ENCODE measurements around the gene MFSD8.
"Not testable (repeated sequence)": the region's sequence is repeated elsewhere in the genome, so short reads cannot be mapped to it uniquely, and the experiment has no call there.

Gene MFSD8

DNA sequence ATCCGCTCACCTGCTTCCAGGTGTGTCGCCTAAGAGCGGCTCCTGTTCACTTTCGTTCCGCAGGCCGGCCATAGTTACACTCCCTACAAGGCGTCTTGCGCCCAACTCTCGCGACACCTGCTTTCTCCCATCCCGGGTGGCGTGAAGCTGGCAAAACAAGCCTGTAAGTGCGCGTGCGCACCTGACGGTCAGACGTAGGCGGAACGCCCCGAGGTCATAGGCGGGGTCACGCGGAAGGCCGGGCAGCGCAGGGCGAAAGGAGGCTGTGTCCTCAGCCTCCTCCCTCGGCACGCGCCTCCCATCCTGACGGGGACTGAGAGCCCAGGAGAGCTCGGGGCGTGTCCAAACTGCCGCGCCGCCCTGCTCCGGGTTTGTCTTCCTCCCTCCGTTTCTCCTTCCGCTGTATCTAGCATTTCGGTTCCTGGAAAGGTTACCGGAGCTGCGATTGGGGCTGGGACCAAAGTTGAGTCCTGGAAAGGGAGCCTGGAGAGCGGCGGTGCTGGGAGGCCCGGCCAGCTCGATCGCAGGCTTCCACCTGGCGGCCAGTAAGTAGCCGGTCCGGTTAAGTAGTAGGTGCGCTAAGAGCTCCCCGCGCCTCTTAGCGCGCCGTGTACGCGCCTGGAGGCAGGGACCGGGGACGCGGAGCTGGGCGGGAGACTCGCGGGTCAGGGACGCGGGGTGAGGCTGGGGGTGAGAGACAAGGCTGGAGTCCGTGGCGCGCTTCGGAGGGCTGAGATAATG lies at the start of gene MFSD8, which contains the start of gene ABHD18:
TSS of gene MFSD8 (minus strand) at position 112 of the 741 bp plus-strand sequence. CDS start at position 72, 40 bp downstream.
TSS of gene ABHD18 (plus strand) at position 345 of the 741 bp plus-strand sequence. CDS start 17,550 bp downstream, outside the sequence.
- DNase-seq (ENCODE audit: low spot score) = peak; percentile 72

DNA sequence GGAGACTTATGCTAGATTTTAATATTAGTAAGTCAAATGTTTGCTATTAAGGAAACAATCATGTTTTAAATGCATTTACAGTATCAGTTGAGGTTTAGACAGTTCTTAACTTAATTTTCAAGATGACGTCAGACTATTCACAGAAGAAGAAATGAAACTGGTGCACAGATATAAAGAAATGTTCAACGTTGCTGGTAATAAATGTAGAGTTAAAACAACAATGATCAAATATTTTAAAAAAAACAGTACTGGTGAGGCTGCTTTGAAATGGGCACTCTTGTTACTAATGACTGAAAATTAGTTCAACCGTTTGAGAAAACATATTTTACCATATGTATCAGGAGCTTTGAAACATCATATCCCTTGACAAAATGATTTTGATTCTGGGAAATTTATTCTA lies 44.5 kb upstream of the MFSD8 start:
- DNase-seq (ENCODE audit: low spot score) = no peak

DNA sequence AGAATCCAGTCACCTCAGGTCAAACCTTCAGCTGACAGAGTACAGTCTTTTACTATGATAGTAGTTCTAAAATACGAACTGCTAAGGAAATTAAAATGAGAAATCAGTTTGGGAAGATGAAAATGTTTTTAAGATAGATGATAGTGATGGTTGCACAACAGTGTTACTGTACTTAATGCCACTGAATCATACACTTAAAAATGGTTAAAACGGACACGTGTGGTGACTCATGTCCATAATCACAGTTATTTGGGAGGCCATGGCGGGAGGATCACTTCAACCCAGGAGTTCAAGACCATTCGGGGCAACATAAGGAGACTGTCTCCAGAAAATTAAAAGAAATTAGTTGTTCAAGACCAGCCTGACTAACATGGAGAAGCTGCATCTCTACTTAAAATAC lies 41.6 kb upstream of the MFSD8 start:
- no peak for DNase-seq (ENCODE audit: low spot score)

DNA sequence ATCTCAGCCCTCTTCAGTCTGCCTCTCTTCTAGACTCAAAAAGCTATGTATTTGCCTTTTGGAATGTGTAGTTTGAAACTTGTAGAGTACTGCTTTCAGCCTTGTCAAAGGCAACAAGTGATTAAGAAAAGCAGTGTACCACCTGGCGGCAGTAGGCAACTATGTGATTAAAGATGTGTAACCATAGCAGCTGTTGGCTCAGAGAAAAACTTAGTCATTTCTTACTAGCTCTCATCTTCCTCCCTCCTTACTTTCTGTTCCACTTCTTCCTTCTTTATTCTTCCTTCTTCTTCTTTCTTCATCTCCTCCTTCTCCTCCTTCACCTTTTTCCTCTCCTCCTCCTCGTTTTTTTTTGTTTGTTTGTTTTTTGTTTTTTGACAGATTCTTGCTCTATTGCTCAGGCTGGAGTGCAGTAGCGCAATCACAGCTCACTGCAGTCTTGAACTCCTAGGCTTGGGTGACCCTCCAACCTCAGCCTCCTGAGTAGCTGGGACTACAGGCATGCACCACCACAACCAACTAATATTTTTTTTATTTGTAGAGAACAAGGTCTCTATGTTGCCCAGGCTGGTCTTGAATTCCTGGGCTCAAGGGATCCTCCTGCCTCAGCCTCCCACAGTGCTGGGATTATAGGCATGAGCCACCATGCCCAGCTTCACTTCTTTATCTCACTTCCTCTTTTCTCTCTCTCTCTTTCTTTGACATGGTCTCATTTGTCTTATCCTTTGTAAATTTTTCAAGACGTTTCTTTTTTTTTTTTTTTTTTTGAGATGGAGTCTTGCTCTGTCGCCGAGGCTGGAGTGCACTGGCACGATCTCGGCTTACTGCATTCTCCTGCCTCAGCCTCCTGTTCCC lies 32.8 kb upstream of the MFSD8 start:
- no peak for DNase-seq (ENCODE audit: low spot score)

DNA sequence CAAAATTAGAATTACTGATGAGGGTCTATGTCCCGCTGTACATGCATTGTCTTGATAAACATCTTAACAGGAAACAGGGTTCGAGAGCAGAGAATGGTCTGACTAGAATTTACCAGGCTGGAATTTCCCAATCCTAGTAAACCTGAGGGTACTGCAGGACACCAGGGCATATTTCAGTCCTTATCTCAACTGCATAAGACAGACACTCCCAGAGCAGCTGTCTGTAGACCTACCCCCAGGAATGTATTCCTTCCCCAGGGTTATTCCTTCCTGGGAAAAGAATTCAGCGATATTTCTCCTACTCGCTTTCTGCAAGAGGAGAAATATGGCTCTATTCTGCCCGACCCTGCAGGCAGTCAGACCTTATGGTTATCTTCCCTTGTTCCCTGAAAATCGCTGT lies 31.5 kb upstream of the MFSD8 start:
- DNase-seq (ENCODE audit: low spot score) = not testable (repeated sequence)

DNA sequence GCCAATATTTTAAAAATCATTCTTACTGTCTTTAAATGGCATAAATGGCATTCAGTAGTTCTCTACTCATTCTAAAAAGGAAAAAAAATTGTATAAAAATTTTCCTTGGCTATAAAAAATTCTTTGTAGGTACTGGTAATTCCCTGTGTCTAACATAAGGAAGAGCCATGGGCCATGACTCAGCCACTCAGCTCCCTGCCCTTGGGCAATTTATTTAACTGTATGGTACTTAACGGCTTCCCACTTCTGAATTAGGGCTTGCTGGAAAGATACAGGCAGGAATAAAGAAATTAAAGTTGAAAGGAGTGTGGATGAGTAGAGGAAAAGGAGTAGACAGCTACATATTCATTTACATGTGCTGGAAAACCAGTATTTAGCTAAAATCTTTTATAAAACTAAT lies 30.8 kb upstream of the MFSD8 start:
- no peak for DNase-seq (ENCODE audit: low spot score)

DNA sequence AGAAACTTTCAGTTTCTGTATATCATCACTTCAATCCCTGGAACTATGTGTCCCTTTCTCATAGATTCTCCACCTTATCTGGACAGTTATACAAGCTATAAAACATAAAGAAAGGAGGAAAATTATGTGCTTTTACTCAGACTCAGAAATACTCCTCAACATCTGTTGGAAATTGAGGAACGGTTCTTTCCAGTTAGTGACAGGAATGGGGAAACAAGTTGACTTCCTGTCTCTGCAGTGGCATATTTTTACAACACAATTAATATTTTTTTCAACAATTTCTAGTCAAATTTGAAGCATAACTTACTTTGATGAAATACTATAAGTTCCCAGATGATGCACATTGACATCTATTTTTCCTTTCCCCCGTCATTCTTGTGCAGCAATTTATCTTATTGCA lies 28.2 kb upstream of the MFSD8 start:
- no peak for DNase-seq (ENCODE audit: low spot score)

GRCh38 chr4:127988638-127989037 lies 23.7 kb upstream of the MFSD8 start:
- DNase-seq (ENCODE audit: low spot score) = no peak

DNA sequence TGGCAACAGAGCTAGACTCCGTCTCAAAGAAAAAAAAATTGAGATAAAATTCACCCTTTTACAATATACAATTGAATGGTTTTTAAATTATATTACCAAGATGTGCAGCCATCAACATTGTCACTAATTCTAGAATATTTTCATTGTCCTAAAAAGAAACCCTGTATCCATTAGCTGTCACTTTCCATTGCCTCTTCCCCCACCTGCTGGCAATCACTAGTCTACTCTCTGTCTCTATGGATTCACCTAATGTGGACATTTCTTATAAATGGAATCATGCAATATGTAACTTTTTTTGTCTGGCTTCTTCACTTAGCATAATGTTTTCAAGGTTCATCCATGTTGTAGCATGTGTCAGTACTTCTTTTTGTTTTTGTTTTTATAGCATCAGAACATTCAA lies 21.0 kb upstream of the MFSD8 start:
- DNase-seq (ENCODE audit: low spot score) = no peak

DNA sequence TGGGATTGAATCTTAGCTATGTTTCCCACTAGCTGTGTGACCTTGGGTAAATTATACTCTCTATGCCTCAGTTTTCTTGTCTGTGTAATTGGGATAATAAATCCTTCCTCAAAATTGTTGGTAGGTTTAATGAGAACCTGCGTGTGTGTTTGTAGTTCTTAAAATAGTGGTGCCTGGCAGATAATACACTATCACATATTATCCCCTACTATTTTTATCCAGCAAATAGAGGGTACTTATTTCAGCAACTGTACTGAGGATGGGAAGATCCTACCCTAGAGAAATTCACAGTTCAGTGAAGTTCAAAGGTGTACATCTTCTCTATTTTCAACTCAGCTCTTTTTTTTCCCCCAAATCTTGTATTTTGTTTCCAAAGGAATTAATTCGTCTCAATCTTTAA lies 17.5 kb upstream of the MFSD8 start:
- DNase-seq (ENCODE audit: low spot score) = no peak

- DNase-seq (ENCODE audit: low spot score) = no peak
These were observed 14.0 kb upstream of the MFSD8 start for GRCh38 chr4:127978930-127979329.

DNA sequence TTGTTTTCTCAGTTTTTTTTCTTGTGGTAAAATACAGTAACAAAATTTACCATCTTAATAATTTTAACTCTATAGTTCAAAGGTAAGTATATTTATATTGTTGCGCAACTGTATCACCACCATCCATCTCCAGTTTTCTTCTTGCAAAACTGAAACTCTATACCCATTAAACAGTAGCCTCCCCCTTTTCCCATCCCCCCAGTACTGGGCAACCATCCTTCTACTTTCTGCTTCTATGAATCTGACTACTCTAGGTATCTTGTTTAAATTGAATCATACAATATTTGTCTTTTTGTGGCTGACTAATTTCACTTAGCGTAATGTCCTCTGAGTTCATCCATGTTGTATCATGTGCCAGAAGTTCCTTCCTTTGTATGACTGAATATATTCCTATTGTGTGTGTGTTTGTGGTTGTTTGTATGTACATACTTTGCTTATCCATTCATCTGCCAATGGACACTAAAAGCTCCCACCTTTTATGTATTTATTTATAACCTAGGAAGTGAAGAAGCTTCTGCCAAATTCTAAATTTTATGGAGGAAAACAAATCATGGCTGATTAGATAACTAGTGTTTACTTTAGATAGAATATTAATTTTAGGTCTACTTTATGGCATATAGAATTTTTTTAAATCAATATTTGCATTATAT lies 10.3 kb upstream of the MFSD8 start:
- DNase-seq (ENCODE audit: low spot score) = no peak

DNA sequence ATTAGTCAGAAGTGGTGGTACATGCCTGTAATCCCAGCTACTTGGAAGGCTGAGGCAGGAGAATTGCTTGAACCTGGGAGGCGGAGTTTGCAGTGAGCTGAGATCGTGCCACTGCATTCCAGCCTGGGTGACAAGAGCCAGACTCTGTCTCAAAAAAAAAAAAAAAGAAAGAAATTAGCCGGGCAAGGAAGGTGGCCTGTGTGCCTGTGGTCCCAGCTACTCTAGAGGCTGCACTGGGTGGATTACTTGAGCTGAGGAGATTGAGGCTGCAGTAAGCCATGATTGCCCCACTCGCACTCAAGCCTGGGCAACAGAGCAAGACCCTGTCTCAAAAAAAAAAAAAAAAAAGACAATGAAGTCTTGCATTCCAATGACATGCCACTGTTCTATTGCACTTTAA lies 6.0 kb upstream of the MFSD8 start:
- not testable (repeated sequence) for DNase-seq (ENCODE audit: low spot score)

DNA sequence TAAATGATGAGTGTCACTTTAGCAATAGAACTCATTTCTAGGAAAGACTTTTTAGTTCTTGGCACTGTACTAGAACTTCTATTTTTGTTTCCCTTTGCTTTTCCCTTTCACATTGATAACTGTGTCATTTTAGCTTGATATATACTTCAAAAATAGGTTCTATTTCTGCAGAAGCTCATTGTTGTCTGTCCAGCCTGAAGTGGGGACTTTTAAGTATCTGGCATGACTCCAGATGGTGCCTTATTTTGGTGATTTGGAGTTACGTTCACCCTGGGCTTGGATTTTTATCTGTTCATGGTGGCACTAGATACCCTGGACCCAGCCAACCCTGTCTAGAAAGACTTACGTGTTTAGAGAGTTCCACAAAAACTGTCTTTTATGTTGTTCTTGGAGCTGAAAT lies 3.6 kb upstream of the MFSD8 start:
- DNase-seq (ENCODE audit: low spot score) = no peak

- no peak for DNase-seq (ENCODE audit: low spot score)
These were observed 2.3 kb upstream of the MFSD8 start for GRCh38 chr4:127967141-127967775.

- DNase-seq (ENCODE audit: low spot score) = peak; percentile 12
These were observed 816 bp upstream of the MFSD8 start for GRCh38 chr4:127965803-127966175.

- DNase-seq (ENCODE audit: low spot score) = not testable (repeated sequence)
These were observed 429 bp downstream of the MFSD8 start for GRCh38 chr4:127964426-127965061.

DNA sequence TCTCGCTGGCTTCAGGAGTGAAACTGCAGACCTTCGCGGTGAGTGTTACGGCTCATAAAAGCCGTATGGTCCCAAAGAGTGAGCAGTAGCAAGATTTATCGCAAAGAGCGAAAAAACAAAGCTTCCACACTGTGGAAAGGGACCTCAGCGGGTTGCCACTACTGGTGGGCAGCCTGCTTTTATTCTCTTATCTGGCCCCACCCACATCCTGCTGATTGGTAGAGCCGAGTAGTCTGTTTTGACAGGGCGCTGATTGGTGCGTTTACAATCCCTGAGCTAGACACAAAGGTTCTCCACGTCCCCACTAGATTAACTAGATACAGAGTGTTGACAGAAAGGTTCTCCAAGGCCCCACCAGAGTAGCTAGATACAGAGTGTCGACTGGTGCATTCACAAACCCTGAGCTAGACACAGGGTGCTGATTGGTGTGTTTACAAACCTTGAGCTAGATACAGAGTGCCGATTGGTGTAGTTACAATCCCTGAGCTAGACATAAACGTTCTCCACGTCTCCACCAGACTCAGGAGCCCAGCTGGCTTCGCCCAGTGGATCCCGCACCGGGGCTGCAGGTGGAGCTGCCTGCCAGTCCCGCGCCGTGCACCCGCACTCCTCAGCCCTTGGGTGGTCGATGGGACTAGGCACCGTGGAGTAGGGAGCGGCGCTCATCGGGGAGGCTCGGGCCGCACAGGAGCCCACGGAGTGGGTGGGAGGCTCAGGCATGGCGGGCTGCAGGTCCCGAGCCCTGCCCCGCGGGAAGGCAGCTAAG lies 1.2 kb downstream of the MFSD8 start:
- not testable (repeated sequence) for DNase-seq (ENCODE audit: low spot score)

GRCh38 chr4:127959794-127960193 lies 5.2 kb downstream of the MFSD8 start:
- DNase-seq (ENCODE audit: low spot score) = no peak

- no peak for DNase-seq (ENCODE audit: low spot score)
These were observed 7.9 kb downstream of the MFSD8 start for GRCh38 chr4:127957105-127957504.

- no peak for DNase-seq (ENCODE audit: low spot score)
These were observed 28.0 kb downstream of the MFSD8 start for GRCh38 chr4:127936974-127937373.
